AG09309 (cell line): ENCODE data around the gene GOLGA6L22.
"Not testable (repeated sequence)": the region's sequence is repeated elsewhere in the genome, so short reads cannot be mapped to it uniquely, and the experiment has no call there.

Experiments
- DNase-seq: peaks from one replicate; pipeline ENCODE4 v3.0.0-alpha.2; 2010; ENCODE audit warnings: low read depth
- H3K4me3 ChIP-seq: 2 replicates; pipeline ENCODE4 v1.5.1; 2011; ENCODE audit warnings: mild to moderate bottlenecking, low read depth, low read length, moderate library complexity; ENCODE audit not compliant: control insufficient read depth

The GOLGA6L22 gene

GRCh38 chr15:22458603-22459002 lies at the start of gene GOLGA6L22:
GOLGA6L22 (plus strand) TSS chr15:22458903; CDS start chr15:22458994, 91 bp downstream.
- DNase-seq, H3K4me3 ChIP-seq: not testable (repeated sequence)

GRCh38 chr15:22417288-22417687 lies 41.4 kb upstream of the GOLGA6L22 start:
- not testable (repeated sequence) for H3K4me3 ChIP-seq, DNase-seq

- DNase-seq: not testable (repeated sequence)
Measured at GRCh38 chr15:22417795-22418194, 40.9 kb upstream of the GOLGA6L22 start.

GRCh38 chr15:22418212-22418611 lies 40.5 kb upstream of the GOLGA6L22 start:
- DNase-seq: not testable (repeated sequence)

More at GRCh38 chr15:22417795-22418194, 40.9 kb upstream of the GOLGA6L22 start:
- not testable (repeated sequence) for H3K4me3 ChIP-seq

GRCh38 chr15:22418666-22419065 lies 40.0 kb upstream of the GOLGA6L22 start:
- not testable (repeated sequence) for DNase-seq, H3K4me3 ChIP-seq

More at GRCh38 chr15:22418212-22418611, 40.5 kb upstream of the GOLGA6L22 start:
- not testable (repeated sequence) for H3K4me3 ChIP-seq

GRCh38 chr15:22420340-22420739 lies 38.4 kb upstream of the GOLGA6L22 start:
- H3K4me3 ChIP-seq, DNase-seq: not testable (repeated sequence)

- DNase-seq, H3K4me3 ChIP-seq: not testable (repeated sequence)
Measured at GRCh38 chr15:22429426-22429825, 29.3 kb upstream of the GOLGA6L22 start.

GRCh38 chr15:22431687-22432086 lies 27.0 kb upstream of the GOLGA6L22 start:
- not testable (repeated sequence) for DNase-seq, H3K4me3 ChIP-seq

GRCh38 chr15:22494490-22495113 lies 35.9 kb downstream of the GOLGA6L22 start:
- H3K4me3 ChIP-seq: peak overlapping the region; percentile 45
- not testable (repeated sequence) for DNase-seq

- H3K4me3 ChIP-seq, DNase-seq: not testable (repeated sequence)
Measured at GRCh38 chr15:22497200-22497599, 38.5 kb downstream of the GOLGA6L22 start.

- not testable (repeated sequence) for H3K4me3 ChIP-seq, DNase-seq
Measured at GRCh38 chr15:22498220-22498925, 39.7 kb downstream of the GOLGA6L22 start.

- not testable (repeated sequence) for H3K4me3 ChIP-seq, DNase-seq
Measured at GRCh38 chr15:22502272-22502671, 43.6 kb downstream of the GOLGA6L22 start.

- not testable (repeated sequence) for DNase-seq, H3K4me3 ChIP-seq
Measured at GRCh38 chr15:22506959-22507358, 48.3 kb downstream of the GOLGA6L22 start.

GRCh38 chr15:22516140-22516539 lies 57.4 kb downstream of the GOLGA6L22 start:
- not testable (repeated sequence) for H3K4me3 ChIP-seq, DNase-seq
